ENCODE data around the gene PRKAB1.

PRKAB1 gene

GRCh38 chr12:119665164-119665929, 2.6 kb upstream of the PRKAB1 start:
- no peak for DNase-seq

- DNase-seq = no peak
Measured at GRCh38 chr12:119666226-119666795, 1.6 kb upstream of the PRKAB1 start.

GRCh38 chr12:119666900-119667576, 895 bp upstream of the PRKAB1 start:
- DNase-seq = no peak

GRCh38 chr12:119668324-119668841, 450 bp downstream of the PRKAB1 start:
- no peak for DNase-seq

GRCh38 chr12:119669744-119670472, 2.0 kb downstream of the PRKAB1 start:
- DNase-seq = no peak

GRCh38 chr12:119671070-119671469, 3.1 kb downstream of the PRKAB1 start:
- no peak for DNase-seq

GRCh38 chr12:119672194-119672593, 4.3 kb downstream of the PRKAB1 start:
- no peak for DNase-seq

GRCh38 chr12:119673634-119674033, 5.7 kb downstream of the PRKAB1 start:
- DNase-seq = no peak

- DNase-seq = no peak
Measured at GRCh38 chr12:119674560-119674959, 6.6 kb downstream of the PRKAB1 start.

- DNase-seq = no peak
Measured at GRCh38 chr12:119676022-119676421, 8.1 kb downstream of the PRKAB1 start.

- no peak for DNase-seq
Measured at GRCh38 chr12:119676573-119676972, 8.6 kb downstream of the PRKAB1 start.

GRCh38 chr12:119678459-119678858, 10.5 kb downstream of the PRKAB1 start:
- no peak for DNase-seq

- DNase-seq = no peak
Measured at GRCh38 chr12:119679081-119679480, 11.1 kb downstream of the PRKAB1 start.

GRCh38 chr12:119679490-119679889, 11.6 kb downstream of the PRKAB1 start:
- DNase-seq = no peak

GRCh38 chr12:119681111-119681510, 13.2 kb downstream of the PRKAB1 start:
- no peak for DNase-seq

- DNase-seq = no peak
Measured at GRCh38 chr12:119681728-119682638, 14.1 kb downstream of the PRKAB1 start.

GRCh38 chr12:119682639-119683252, 14.8 kb downstream of the PRKAB1 start:
- DNase-seq = no peak

- DNase-seq = no peak
Measured at GRCh38 chr12:119683413-119683812, 15.5 kb downstream of the PRKAB1 start.

- no peak for DNase-seq
Measured at GRCh38 chr12:119683816-119684215, 15.9 kb downstream of the PRKAB1 start.

GRCh38 chr12:119684711-119685369, 16.9 kb downstream of the PRKAB1 start:
- DNase-seq = no peak

- no peak for DNase-seq
Measured at GRCh38 chr12:119685375-119685774, 17.4 kb downstream of the PRKAB1 start.

All from activated CD4-positive, CD25-positive, alpha-beta regulatory T cell treated with anti-CD3 and anti-CD28 coated beads, Interleukin-2, amount 50 U/mL, for 72 hours (primary cell).